Right lobe of liver (tissue), 6 donors: ENCODE data around the gene GSTM2. TPM values are rescaled to one million over a fixed set of nuclear protein-coding genes. Genes with fewer than 3 reads are reported as not detected.
A peak's percentile ranks its signal among the peaks of the same experiment; 100 is the strongest.

Experiments used
- ATAC-seq, 4 donors: fragments of 200-7000 bp; cut with Tn5 transposase; one replicate each; pipeline ENCODE4 v1.9.1; 2020; ENCODE audit warnings: mild to moderate bottlenecking in 4 of 4, moderate library complexity in 4 of 4
- DNase-seq, 3 donors: peaks; one replicate each; pipeline ENCODE4 v3.0.0-alpha.2; 2020
- H3K27ac ChIP-seq, 3 donors: fragments of 200-600 bp; one replicate each; pipeline ENCODE4 v1.8.0; 2022
- H3K27me3 ChIP-seq, 2 donors: fragments of 200-600 bp; one replicate each; pipeline ENCODE4 v1.8.0; 2022
- H3K36me3 ChIP-seq, 4 donors: fragments of 200-600 bp; sonication (generic) in 1 of 4; one replicate each; pipeline versions ENCODE4 v1.5.1 to v1.8.0; 2017 to 2022; ENCODE audit warnings: control low read depth in 1 of 4
- H3K4me1 ChIP-seq, 4 donors: fragments of 200-600 bp; sonication (generic) in 1 of 4; one replicate each; pipeline versions ENCODE4 v1.5.1 to v1.8.0; 2017 to 2022; ENCODE audit warnings: control low read depth in 1 of 4
- H3K4me3 ChIP-seq, 3 donors: fragments of 200-600 bp; one replicate each; pipeline ENCODE4 v1.8.0; 2022
- H3K9me3 ChIP-seq, 4 donors: fragments of 200-600 bp; sonication (generic) in 1 of 4; one replicate each; pipeline versions ENCODE4 v1.5.1 to v1.8.0; 2017 to 2022; ENCODE audit warnings: control low read depth in 1 of 4
- POLR2A ChIP-seq: fragments of 450-650 bp; IDR thresholded peaks from one replicate; pipeline ENCODE4 v1.6.1; 2017; ENCODE audit warnings: antibody characterized with exemption, mild to moderate bottlenecking
- WGBS: methylation state at CpG from one replicate; pipeline ENCODE4 v1.1.6; 2018; ENCODE audit warnings: low coverage, low lambda C conversion rate; ENCODE audit not compliant: insufficient coverage; ENCODE audit errors: missing lambda C conversion rate; 5-methylcytosine and 5-hydroxymethylcytosine counted together
- intact Hi-C, 2 donors: fragments of 100-400 bp; cut with DNase I; formaldehyde crosslinking; loops; one replicate each; pipeline versions ENCODE4 v1.11.2 to v1.14.1; 2022
- long read RNA-seq: library from polyadenylated mRNA; unstranded; transcript quantifications from one replicate; pipeline ENCODE4 v2.0.0, GENCODE V29; 2019
- total RNA-seq, 6 experiments: library from RNA; depleted of rRNA in 2 of 6; stranded (reverse); fragments of >200 nt in 2 of 6; fragmentation: NEBNext Ultra II Directional in 3 of 6; extraction: Animal tissue kit (Norgen Biotek cat#: 25700) in 3 of 6; gene quantifications; one replicate each; pipeline versions ENCODE4 v1.1.0 to v1.2.4, GENCODE V29; 2016 to 2023
- TF ChIP-seq, protein P1 (sequence below), 4 donors: fragments of 200-600 bp in 3 of 4; fragments of 450-650 bp in 1 of 4; IDR thresholded peaks; one replicate each; pipeline versions ENCODE4 v1.5.1 to v1.8.0; 2016 to 2022; ENCODE audit warnings: antibody characterized with exemption in 4 of 4, mild to moderate bottlenecking in 2 of 4
- donor health status: DM: no; HTN: yes; CAD: no.
- donor health status: DM: no; HTN: no; CAD: no.
- donor health status: DM: no; HTN: no; CAD: no.
- donor health status: DM: no; HTN: yes; CAD: no.
- donor health status: DM: no; HTN: yes; CAD: no.

GSTM2 gene
- total RNA-seq, result 10 to 100 TPM in 4 of 6 experiments, 1 to 10 TPM in 2; 4.4 to 16.0 (median 12.7) TPM
- long read RNA-seq, result 0 reads

DNA sequence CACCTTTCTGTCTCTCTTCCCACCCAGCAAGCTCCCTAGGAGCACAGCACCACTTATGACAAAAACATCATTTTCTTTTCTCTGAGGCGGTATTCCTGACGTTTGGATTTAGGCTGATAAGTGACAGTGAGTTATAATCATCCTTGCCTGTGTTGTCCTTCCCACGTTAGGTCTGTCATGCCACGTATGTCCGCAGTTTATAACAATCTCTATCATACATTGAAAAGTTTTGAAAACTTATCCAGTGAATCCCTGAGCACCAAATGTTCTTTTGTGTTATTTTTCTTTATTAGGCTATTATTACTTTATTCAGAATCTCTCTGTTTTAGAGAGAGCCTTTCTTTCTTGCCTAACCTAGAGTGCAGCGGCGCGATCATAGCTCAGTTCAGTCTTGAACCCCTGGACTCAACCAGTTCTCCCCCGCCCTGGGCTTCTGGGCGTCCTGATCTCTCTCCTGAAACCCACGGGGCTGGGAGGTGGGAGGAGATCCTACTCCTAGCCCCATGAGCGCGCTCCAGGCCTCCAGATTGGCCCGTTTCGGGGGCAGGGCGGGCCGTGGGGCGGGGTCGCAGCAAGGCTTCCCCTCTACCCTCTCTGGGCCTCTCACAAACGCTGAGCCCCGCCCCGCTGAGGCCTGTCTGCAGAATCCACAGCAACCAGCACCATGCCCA lies at the start of gene GSTM2:
GSTM2 (plus strand) TSS at position 606 of the 671 bp plus-strand sequence; CDS start at position 665, 59 bp downstream.
- H3K9me3 ChIP-seq, result no peaks in the 10 kb centered on the region
- no peaks in the 10 kb centered on the region for H3K27me3 ChIP-seq
- TF ChIP-seq, protein P1, sequence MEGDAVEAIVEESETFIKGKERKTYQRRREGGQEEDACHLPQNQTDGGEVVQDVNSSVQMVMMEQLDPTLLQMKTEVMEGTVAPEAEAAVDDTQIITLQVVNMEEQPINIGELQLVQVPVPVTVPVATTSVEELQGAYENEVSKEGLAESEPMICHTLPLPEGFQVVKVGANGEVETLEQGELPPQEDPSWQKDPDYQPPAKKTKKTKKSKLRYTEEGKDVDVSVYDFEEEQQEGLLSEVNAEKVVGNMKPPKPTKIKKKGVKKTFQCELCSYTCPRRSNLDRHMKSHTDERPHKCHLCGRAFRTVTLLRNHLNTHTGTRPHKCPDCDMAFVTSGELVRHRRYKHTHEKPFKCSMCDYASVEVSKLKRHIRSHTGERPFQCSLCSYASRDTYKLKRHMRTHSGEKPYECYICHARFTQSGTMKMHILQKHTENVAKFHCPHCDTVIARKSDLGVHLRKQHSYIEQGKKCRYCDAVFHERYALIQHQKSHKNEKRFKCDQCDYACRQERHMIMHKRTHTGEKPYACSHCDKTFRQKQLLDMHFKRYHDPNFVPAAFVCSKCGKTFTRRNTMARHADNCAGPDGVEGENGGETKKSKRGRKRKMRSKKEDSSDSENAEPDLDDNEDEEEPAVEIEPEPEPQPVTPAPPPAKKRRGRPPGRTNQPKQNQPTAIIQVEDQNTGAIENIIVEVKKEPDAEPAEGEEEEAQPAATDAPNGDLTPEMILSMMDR (IDR thresholded peaks at IDR 0.05), result no peak
- TF ChIP-seq POLR2A, result no peak
- H3K27ac ChIP-seq, result no peak within 1 kb of the TSS
- peak within 1 kb of the TSS; percentile 28 to 31 (median 28) for H3K4me3 ChIP-seq
- no peaks in the 10 kb centered on the region for H3K4me1 ChIP-seq
- intact Hi-C loops, result no loop called here
- DNase-seq (peak; percentile 76 to 86 (median 84)), ATAC-seq (peak; percentile 97 to 100 (median 99))
- H3K36me3 ChIP-seq, result no peaks in the 10 kb centered on the region
- 33% methylated on average over 14 of the region's 22 CpGs for WGBS

DNA sequence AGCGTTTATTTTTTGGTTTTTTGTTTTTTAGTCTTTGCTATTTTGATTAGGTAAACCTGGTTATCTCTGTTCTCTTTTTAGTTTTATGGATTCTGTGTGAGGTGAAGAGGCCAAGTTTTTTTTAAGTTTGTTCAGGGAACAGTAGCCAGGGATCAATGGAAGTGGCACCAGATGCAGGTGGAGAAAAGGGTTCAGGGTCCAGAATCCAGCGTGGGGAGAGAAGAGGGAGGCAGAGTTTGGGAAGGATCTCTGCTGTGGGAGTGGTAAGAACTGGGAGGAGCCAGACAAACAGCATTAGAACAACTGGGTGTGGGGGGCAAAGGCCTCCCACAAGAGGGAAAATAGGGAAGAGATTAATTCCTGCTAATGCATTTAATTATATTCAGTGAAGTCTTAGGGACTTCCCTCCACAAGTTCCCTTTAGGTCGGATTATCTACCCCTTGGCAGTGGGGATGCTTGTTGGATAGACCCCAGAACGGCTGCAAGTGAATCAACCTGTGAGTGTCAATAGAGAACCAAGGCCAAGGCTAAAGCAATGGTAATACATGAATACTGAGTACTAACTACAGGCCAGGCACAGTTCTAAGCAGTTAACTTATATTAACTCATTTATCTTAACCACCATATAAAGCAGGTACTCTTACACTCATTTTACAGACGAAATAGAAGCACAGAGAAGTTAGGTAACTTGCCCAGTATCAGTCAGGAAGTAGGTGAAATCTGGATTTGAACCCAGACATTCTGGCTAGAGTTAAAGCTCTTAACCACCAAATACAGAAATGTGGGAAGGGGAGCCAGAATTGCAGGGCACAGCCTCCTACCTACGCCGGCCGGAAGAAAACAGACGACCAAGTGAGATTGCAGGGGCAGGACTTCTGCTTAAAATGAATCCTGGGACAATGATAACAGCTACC lies 48.9 kb upstream of the GSTM2 start:
- intact Hi-C loops, result no loop called here
- peak overlapping the region; percentile 64 to 94 (median 68) for H3K4me3 ChIP-seq
- no peaks in the 10 kb centered on the region for H3K36me3 ChIP-seq
- 6% methylated on average over 9 of the region's 9 CpGs for WGBS
- no peaks in the 10 kb centered on the region for H3K27me3 ChIP-seq
- ATAC-seq (peak; percentile 25 to 71 (median 50)), DNase-seq (peak in 2 of 3 donors; percentile 63 to 83)
- TF ChIP-seq, protein P1 (IDR thresholded peaks at IDR 0.05), result no peak
- no peak for TF ChIP-seq POLR2A
- peaks cover 0 to 46% (median 13%) of the 10 kb centered on the region in 4 donors for H3K4me1 ChIP-seq
- H3K9me3 ChIP-seq, result no peaks in the 10 kb centered on the region
- peak overlapping the region; percentile 69 to 76 (median 76) for H3K27ac ChIP-seq

DNA sequence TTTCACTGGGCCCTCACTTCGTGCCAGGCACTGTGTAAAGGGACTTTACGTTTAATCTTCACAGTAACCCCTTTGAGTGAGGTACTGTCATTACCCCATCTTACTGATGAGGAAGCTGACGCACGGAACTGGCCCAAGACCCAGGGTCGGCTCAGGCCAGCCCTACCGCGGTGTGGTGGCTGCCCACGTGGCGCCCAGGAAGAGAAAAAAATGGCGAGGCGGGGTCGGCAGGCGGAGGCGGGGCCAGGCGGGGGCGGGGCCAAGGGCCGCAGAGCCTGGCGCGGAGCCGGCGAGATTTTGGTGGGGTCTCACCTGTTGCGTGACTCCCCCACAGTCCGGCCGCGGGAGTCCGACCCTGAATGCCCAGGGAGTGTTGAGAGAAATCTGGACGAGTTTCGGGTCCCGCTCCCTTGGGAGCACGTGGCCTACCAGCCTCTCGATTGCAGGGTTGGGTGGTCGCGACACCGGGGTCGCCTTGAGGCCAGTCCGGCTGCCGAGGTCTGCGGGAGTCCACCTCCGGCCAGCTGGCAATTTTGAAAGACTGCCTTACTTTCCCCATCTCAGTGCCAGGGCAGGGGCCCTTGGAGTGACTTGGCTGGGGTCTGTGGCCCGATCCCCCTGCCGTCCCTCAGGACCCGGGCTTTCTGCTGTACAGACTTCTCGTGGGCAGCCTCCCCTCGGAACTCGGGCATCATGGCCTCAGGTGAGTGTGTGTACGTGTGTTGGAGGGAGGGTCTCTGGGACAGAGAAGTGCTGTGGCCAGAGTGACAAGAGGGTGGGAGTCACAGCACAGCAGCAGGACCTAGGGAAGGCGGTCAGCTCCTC lies 48.1 kb upstream of the GSTM2 start, which contains the start of the genes AMPD2 and GNAT2:
AMPD2 (plus strand) TSS at position 262 of the 825 bp plus-strand sequence. CDS start 1,339 bp downstream, outside the sequence.
GNAT2 (minus strand) TSS at position 41 of the 825 bp plus-strand sequence. CDS start 6,746 bp downstream, outside the sequence.
- intact Hi-C loops, result loop anchor here in 1 of 2 donors (10.0 kb wide), 1 partner anchor 75 kb away; the partner anchor contains the start of gene GNAI3
- ATAC-seq, result peak; percentile 67 to 75 (median 70)
- peaks cover 0 to 46% (median 13%) of the 10 kb centered on the region in 4 donors for H3K4me1 ChIP-seq

More for the DNA sequence above, 48.1 kb upstream of the GSTM2 start, which contains the start of the genes AMPD2 and GNAT2:
- TF ChIP-seq, protein P1 (IDR thresholded peaks at IDR 0.05), result no peak
- TF ChIP-seq POLR2A, result peak; percentile 31
- Histone ChIP-seq H3K36me3 (no peaks in the 10 kb centered on the region), H3K27me3 (no peaks in the 10 kb centered on the region), H3K27ac (peak within 1 kb of the TSS; percentile 69 to 76 (median 76)), H3K4me3 (peak within 1 kb of the TSS; percentile 64 to 94 (median 68)), H3K9me3 (no peaks in the 10 kb centered on the region)
- 0% methylated on average over 15 of the region's 47 CpGs for whole genome bisulfite sequencing
- DNase-seq, result peak; percentile 91 to 92 (median 91)
